H1 (cell line): Measurements from ENCODE around the gene CSTF3. TPM values are rescaled to one million over a fixed set of nuclear protein-coding genes. Genes with fewer than 3 reads are reported as not detected.

Source experiments
- NANOG ChIP-seq: IDR thresholded peaks from 2 replicates; pipeline ENCODE4 v1.6.1; 2011; ENCODE audit warnings: low read length, low read depth, mild to moderate bottlenecking, inconsistent platforms; ENCODE audit not compliant: insufficient read depth, poor library complexity, severe bottlenecking
- NRF1 ChIP-seq: IDR thresholded peaks from 2 replicates; pipeline ENCODE4 v1.6.1; 2011; ENCODE audit warnings: mild to moderate bottlenecking, low read depth, low read length, improper control_type of control experiment
- SP1 ChIP-seq: IDR thresholded peaks from 2 replicates; pipeline ENCODE4 v1.6.1; 2011; ENCODE audit warnings: low read depth, low read length
- polyA plus RNA-seq, 7 experiments: library from polyadenylated mRNA; depleted of rRNA in 3 of 7; stranded (reverse) in 5 of 7; unstranded in 2 of 7; fragments of >200 nt in 5 of 7; fragments of 200-250 nt in 2 of 7; gene quantifications; 1 replicate in 5 of 7; 2 replicates in 1 of 7; 4 replicates in 1 of 7; pipeline versions ENCODE4 v1.2.1 to v1.2.3, GENCODE V29; 2011 to 2013; ENCODE audit warnings: missing spikeins in 2 of 7, mixed read lengths in 2 of 7
- total RNA-seq: library from RNA; stranded (reverse); fragmentation: NEBNext Ultra II Directional; extraction: Animal tissue kit (Norgen Biotek cat#: 25700); gene quantifications from 2 replicates; pipeline ENCODE4 v1.2.1, GENCODE V29; 2021

Gene CSTF3
- total and polyA plus RNA-seq, 2 of the 8 experiments (the other 6 are each of a cell fraction or from before 2014, with no cell fraction given): 22.3 to 54.7 TPM

GRCh38 chr11:33040862-33041453 is 120.3 kb downstream of the CSTF3 start (continued):
- TF ChIP-seq NANOG: no peak
- TF ChIP-seq SP1: no peak
- TF ChIP-seq NRF1: no peak
